NCI-H1930 (cell line): ENCODE results near the gene TSPAN16.
"Not testable (repeated sequence)": the region's sequence is repeated elsewhere in the genome, so short reads cannot be mapped to it uniquely, and the experiment has no call there.

Source experiments
- DNase-seq, 2 experiments: peaks; one replicate each; lab custom pipeline; 2025; lab: John Stamatoyannopoulos, UW

Gene TSPAN16

GRCh38 chr19:11320278-11320995 is 24.5 kb downstream of the TSPAN16 start:
- DNase-seq: not testable (repeated sequence)

GRCh38 chr19:11321191-11322126 is 25.5 kb downstream of the TSPAN16 start:
- DNase-seq: no peak

DNA sequence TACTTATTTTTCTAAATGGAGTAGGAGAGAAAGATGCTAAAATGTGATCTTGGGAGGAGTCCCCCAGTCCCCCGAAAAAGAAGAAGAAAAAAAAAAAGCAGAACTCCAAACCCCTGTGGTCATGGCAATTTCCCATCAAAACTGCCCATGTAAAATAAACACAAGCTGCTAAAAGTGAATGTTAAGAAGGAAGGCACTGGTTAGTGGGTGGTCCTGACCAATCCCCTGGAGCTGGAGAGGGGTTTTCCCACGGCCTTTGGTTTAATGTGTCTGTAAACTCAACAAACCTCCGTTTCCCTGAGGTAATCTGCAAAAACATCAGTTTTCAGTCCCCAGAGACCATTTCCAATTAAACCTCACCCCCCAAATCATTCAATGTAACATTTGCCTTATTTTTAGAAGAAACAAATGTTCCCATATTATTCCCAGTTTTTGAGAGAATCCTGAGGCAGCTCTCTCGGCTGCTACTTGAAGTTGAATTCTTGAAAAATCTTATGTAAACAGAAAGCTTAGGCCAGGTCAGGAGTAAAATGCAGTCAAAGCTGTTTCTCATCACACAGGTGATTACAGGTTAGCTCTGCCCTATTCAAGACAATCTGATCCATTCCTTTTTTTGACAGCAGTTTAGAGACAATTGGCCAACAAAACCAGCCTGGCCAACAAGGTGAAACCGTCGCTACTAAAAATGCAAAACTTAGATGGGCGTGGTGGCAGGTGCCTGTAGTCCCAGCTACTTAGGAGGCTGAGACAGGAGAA is 26.5 kb downstream of the TSPAN16 start:
- DNase-seq: no peak

- DNase-seq: no peak
These were observed 27.7 kb downstream of the TSPAN16 start for GRCh38 chr19:11323601-11324078.

DNA sequence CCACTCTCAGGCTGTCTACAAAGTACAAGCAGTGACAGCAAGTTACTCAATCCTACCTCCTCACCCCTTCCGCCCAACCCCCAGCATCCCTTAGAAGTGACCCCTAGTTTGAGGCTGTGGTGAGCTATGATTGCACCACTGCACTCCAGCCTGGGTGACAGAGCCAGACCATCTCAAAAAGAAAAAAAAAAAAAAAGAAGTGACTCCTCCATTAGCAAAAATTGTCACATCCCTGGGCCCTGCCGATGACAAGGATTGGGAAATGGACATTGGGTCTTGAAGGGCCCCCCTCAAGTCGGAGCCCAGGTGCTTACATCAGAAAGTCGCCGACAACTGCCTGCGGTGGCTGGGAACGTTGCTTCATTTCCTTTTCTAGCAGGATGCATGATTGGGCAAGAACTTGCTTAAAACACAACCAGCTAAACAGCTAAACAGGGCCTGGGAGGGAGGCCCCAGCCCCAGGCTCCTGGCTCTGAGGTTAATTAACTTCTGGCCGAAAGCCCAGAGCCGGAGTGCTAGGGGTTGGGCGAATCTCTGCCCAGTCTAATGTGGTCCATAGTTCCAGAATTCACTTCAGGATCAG is 28.2 kb downstream of the TSPAN16 start:
- DNase-seq: no peak

GRCh38 chr19:11324748-11325389 is 28.9 kb downstream of the TSPAN16 start:
- no peak for DNase-seq

- no peak for DNase-seq
These were observed 29.6 kb downstream of the TSPAN16 start for GRCh38 chr19:11325544-11325943.

DNA sequence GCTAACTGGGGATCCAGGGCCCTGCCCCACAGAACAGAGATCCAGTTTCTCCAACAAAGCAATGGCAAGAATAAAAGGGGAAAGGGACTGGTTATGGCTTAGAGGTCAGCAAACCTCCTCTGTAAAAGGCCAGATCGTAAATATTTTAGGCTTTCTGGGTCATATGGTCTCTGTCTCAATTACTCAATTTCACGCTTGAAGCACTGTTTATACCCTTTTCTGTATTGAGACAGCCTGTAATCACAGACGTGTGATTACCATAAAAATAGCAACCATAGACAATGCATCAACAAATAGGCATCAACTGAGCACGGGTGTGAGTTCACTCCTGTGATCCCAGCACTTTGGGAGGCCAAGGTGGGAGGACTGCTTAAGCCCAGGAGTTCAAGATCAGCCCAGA is 34.2 kb downstream of the TSPAN16 start:
- no peak for DNase-seq

- no peak for DNase-seq
These were observed 35.5 kb downstream of the TSPAN16 start for GRCh38 chr19:11331502-11331901.

DNA sequence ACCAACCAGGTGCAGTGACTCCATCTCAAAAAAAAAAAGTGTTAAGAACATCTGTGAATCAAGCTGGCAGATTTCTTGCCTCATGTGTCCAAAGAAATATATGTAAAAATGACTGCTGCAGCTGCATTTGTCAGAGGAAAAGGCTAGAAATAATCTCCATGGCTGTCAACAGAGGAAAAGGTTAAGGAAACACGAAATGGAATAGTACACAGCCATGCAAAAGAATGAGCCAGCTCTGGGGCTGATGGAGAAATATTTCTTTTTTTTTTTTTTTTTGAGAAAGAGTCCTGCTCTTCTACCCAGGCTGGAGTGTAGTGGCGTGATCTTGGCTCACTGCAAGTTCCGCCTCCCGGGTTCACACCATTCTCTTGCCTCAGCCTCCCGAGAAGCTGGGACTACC is 36.9 kb downstream of the TSPAN16 start:
- DNase-seq: no peak

DNA sequence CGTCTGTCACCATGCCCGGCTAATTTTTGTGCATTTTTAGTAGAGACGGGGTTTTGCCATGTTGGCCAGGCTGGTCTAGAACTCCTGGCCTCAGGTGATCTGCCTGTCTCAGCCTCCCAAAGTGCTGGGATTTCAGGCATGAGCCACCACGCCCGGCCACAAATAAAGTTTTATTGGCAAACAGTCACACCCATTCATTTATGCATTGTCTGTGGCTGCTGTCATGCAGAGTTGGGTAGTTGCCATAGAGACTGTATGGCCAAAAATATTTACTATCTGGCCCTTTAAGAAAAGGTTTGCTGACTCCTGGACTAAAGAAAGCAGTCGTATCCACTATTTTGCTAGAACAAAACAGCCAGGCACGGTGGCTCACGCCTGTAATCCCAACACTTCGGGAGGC is 37.9 kb downstream of the TSPAN16 start:
- DNase-seq: not testable (repeated sequence)

DNA sequence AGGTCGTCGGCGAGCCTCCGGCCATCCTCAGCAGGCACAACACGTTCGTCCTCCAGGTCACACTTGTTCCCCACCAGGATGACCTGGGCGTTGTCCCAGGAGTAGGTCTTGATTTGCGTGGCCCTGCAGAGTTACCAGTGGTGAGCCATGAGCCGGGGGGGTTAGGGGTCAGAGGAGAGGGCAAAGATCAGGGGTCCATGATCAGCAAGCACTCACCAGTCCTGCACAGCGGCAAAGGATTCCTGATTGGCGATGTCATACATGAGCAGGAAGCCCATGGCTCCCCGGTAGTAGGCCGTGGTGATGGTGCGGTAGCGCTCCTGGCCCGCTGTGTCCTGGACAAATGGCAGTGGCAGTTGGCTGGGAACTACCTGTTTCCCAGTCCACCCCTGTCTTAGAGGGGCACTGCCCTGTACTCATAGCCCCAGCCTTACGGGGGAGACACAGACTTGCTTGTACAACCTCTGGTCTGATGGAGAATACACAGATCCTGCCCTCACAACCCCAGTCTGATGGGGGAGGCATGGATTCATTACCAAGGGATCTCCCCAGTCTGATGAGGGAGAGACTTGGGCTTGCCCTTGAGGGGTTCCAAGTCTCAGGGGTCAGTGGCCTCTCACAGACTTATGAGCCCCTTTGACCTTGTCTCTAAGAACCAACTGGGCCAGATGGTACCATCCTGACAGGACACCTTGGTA is 39.6 kb downstream of the TSPAN16 start:
- no peak for DNase-seq

- no peak for DNase-seq
These were observed 41.1 kb downstream of the TSPAN16 start for GRCh38 chr19:11337080-11337479.

DNA sequence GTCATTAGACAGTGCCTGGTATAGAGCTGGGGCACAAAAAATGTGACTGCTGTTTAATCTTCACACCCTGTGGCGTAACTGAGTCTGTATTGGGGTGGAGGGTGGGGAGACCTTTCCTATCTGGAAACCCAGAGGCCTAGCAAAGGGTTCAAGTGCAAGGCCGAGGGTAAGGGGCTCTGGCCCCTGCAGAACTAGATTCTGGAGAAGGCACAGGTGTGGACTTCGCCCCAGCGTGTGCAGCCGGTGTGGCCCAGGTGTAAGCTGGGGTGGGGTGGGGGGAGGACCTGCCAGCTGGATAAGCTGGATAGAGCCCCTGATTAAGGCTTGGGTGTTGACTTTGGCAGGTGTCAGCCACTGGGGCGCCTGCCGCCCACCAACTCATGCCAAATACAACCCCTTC is 42.2 kb downstream of the TSPAN16 start:
- DNase-seq: no peak

GRCh38 chr19:11338569-11339253 is 42.8 kb downstream of the TSPAN16 start:
- DNase-seq: no peak

- DNase-seq: peak; percentile 54 to 77
These were observed 43.5 kb downstream of the TSPAN16 start, which contains the start of gene RAB3D for GRCh38 chr19:11339254-11340098. Gene RAB3D, minus strand, starts transcription at chr19:11339657. Its CDS starts 2,258 bp downstream, at chr19:11337399.

DNA sequence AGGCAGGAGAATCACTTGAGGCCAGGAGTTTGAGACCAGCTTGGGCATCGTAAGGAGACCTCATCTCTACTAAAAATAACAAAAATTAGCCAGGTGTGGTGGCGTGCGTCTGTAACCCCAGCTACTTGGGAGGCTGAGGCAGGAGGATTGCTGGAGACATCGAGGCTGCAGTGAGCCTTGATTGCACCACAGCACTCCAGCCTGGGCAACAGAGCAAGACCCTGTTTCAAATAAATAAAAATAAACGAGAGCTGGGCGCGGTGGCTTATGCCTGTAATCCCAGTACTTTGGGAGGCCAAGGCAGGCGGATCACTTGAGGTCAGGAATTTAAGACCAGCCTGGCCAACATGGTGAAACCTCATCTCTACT is 44.1 kb downstream of the TSPAN16 start:
- DNase-seq: not testable (repeated sequence)

- DNase-seq: no peak
These were observed 46.5 kb downstream of the TSPAN16 start for GRCh38 chr19:11342429-11342828.
